HL-60 (cell line): ENCODE results near the gene PGP.
A peak's percentile ranks its signal among the peaks of the same experiment; 100 is the strongest.

Experiments used
- DNase-seq, 2 experiments: peaks; one replicate each; pipeline ENCODE4 v3.0.0-alpha.2; 2010 to 2020; ENCODE audit warnings: low read depth in 1 of 2, low spot score in 1 of 2
- H3K27ac ChIP-seq: fragments of 250-450 bp; sonication (Bioruptor Pico); replicated peaks from 2 replicates; pipeline ENCODE4 v1.5.1; 2020; ENCODE audit warnings: mild to moderate bottlenecking, moderate library complexity
- H3K27me3 ChIP-seq: fragments of 250-450 bp; sonication (Bioruptor Pico); 2 replicates; pipeline ENCODE4 v1.5.1; 2021; ENCODE audit warnings: mild to moderate bottlenecking, moderate library complexity; ENCODE audit not compliant: insufficient read depth, poor library complexity, severe bottlenecking
- H3K4me3 ChIP-seq: replicated peaks from 2 replicates; pipeline ENCODE4 v1.5.1; 2011; ENCODE audit warnings: mild to moderate bottlenecking, control low read depth, low read length; ENCODE audit not compliant: insufficient read depth
- CTCF ChIP-seq: IDR thresholded peaks from one replicate; pipeline ENCODE4 v1.5.1; 2011; ENCODE audit warnings: low read length, control low read depth, inconsistent platforms; ENCODE audit not compliant: insufficient read depth
- GABPA ChIP-seq: IDR thresholded peaks from 2 replicates; pipeline ENCODE4 v1.6.1; 2012; ENCODE audit warnings: low read depth
- POLR2AphosphoS5 ChIP-seq: IDR thresholded peaks from 2 replicates; pipeline ENCODE4 v1.6.1; 2012; ENCODE audit warnings: low read depth
- REST ChIP-seq: IDR thresholded peaks from 2 replicates; pipeline ENCODE4 v1.6.1; 2012; ENCODE audit warnings: low read depth; ENCODE audit not compliant: insufficient replicate concordance
- SPI1 ChIP-seq: IDR thresholded peaks from 2 replicates; pipeline ENCODE4 v1.6.1; 2012; ENCODE audit warnings: low read depth, mild to moderate bottlenecking, borderline replicate concordance

The PGP gene

GRCh38 chr16:2216330-2216729 is 1.7 kb upstream of the PGP start:
- Histone ChIP-seq H3K4me3 (no peak overlapping the region), H3K27ac (no peak overlapping the region; the same call in 1 of the 2 replicates), H3K27me3 (no peaks in the 10 kb centered on the region)
- DNase-seq, result no peak
- TF ChIP-seq SPI1 (no peak), CTCF (no peak), POLR2AphosphoS5 (no peak)

- Histone ChIP-seq H3K27me3 (no peaks in the 10 kb centered on the region), H3K27ac (peak overlapping the region; percentile 60), H3K4me3 (peak overlapping the region; percentile 87)
- TF ChIP-seq POLR2AphosphoS5, result no peak
- no peak for TF ChIP-seq REST
- DNase-seq, result peak in 1 of 2 experiments; percentile 65
Observed at GRCh38 chr16:2213817-2214718, 572 bp downstream of the PGP start.

- H3K4me3 ChIP-seq, result peak overlapping the region; percentile 87
- TF ChIP-seq REST (no peak), GABPA (no peak), SPI1 (peak; percentile 75; the same call in 1 of the 2 replicates), CTCF (no peak), POLR2AphosphoS5 (peak; percentile 59)
- DNase-seq, result peak; percentile 52 to 83
- peak overlapping the region; percentile 60 for H3K27ac ChIP-seq
- H3K27me3 ChIP-seq, result no peaks in the 10 kb centered on the region
Observed at GRCh38 chr16:2212362-2213324, 2.0 kb downstream of the PGP start.

- H3K27me3 ChIP-seq, result no peaks in the 10 kb centered on the region
- peak overlapping the region; percentile 60 for H3K27ac ChIP-seq
- DNase-seq, result peak in 1 of 2 experiments; percentile 18
- peak; percentile 72 for TF ChIP-seq POLR2AphosphoS5
- TF ChIP-seq GABPA, result no peak
- no peak for TF ChIP-seq SPI1
- peak overlapping the region; percentile 87; the same call in 1 of the 2 replicates for H3K4me3 ChIP-seq
Observed at GRCh38 chr16:2211923-2212347, 2.7 kb downstream of the PGP start.
